ENCODE measurements around the gene NCR3LG1. TPM values are rescaled to one million over a fixed set of nuclear protein-coding genes. Genes with fewer than 3 reads are reported as not detected.

NCR3LG1 gene
- polyA plus RNA-seq, 2 of the 4 experiments (the other 2 are of a cell fraction) = 1.1 to 2.4 TPM

GRCh38 chr11:17366495-17366894 lies 14.9 kb downstream of the NCR3LG1 start:
- H3K4me3 ChIP-seq = no peak overlapping the region
- ATAC-seq (no peak), FAIRE-seq (no peak)

GRCh38 chr11:17368551-17368950 lies 17.0 kb downstream of the NCR3LG1 start:
- FAIRE-seq = no peak
- WGBS (ENCODE audit: missing lambda C conversion rate) = 80% methylated on average over 3 of the region's 3 CpGs
- POLR2A ChIA-PET = no interaction called here
- DNase-seq (ENCODE audit: low read depth in 1 of 2, low spot score in 1 of 2) = no peak
- peaks cover 25% of the 10 kb centered on the region for H3K9me3 ChIP-seq
- CTCF ChIA-PET = interaction anchor here (1.5 to 4.7 kb wide), 2 partner anchors 15 kb away, joined by 4 to 31 read pairs; no protein-coding TSS in a partner anchor
- H3K4me2 ChIP-seq = no peak overlapping the region
- TF ChIP-seq BCL3 (IDR thresholded peaks at IDR 0.05) (no peak), RARB (CRISPR knock-in tag; IDR thresholded peaks at IDR 0.05) (no peak)
- no peaks in the 10 kb centered on the region for H3K4me1 ChIP-seq
- H3K27ac ChIP-seq = no peak overlapping the region
- ATAC-seq = no peak
- H3K4me3 ChIP-seq = no peak overlapping the region

More at GRCh38 chr11:17366495-17366894, 14.9 kb downstream of the NCR3LG1 start:
- no peaks in the 10 kb centered on the region for H3K4me1 ChIP-seq
- H3K9me3 ChIP-seq = peaks cover 12% of the 10 kb centered on the region; the same call in 1 of the 3 replicates
- no peak overlapping the region for H3K4me2 ChIP-seq
- WGBS (ENCODE audit: missing lambda C conversion rate) = 55% methylated on average over 1 of the region's 1 CpG
- TF ChIP-seq E2F6 (IDR thresholded peaks at IDR 0.05; ENCODE audit: borderline replicate concordance, low read depth) = no peak
- TF ChIP-seq RNF2 (IDR thresholded peaks at IDR 0.05; ENCODE audit: borderline replicate concordance, low read depth) = no peak
- no peak for TF ChIP-seq CHD2 (IDR thresholded peaks at IDR 0.05; ENCODE audit: low read length, partially characterized antibody)
- TF ChIP-seq, protein P1, sequence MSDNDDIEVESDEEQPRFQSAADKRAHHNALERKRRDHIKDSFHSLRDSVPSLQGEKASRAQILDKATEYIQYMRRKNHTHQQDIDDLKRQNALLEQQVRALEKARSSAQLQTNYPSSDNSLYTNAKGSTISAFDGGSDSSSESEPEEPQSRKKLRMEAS (IDR thresholded peaks at IDR 0.05) = no peak
- TF ChIP-seq RCOR1 (IDR thresholded peaks at IDR 0.05; ENCODE audit: low read depth, low read length) = no peak
- TF ChIP-seq, protein P2, sequence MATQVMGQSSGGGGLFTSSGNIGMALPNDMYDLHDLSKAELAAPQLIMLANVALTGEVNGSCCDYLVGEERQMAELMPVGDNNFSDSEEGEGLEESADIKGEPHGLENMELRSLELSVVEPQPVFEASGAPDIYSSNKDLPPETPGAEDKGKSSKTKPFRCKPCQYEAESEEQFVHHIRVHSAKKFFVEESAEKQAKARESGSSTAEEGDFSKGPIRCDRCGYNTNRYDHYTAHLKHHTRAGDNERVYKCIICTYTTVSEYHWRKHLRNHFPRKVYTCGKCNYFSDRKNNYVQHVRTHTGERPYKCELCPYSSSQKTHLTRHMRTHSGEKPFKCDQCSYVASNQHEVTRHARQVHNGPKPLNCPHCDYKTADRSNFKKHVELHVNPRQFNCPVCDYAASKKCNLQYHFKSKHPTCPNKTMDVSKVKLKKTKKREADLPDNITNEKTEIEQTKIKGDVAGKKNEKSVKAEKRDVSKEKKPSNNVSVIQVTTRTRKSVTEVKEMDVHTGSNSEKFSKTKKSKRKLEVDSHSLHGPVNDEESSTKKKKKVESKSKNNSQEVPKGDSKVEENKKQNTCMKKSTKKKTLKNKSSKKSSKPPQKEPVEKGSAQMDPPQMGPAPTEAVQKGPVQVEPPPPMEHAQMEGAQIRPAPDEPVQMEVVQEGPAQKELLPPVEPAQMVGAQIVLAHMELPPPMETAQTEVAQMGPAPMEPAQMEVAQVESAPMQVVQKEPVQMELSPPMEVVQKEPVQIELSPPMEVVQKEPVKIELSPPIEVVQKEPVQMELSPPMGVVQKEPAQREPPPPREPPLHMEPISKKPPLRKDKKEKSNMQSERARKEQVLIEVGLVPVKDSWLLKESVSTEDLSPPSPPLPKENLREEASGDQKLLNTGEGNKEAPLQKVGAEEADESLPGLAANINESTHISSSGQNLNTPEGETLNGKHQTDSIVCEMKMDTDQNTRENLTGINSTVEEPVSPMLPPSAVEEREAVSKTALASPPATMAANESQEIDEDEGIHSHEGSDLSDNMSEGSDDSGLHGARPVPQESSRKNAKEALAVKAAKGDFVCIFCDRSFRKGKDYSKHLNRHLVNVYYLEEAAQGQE (IDR thresholded peaks at IDR 0.05) = no peak
- TF ChIP-seq SREBF2 (IDR thresholded peaks at IDR 0.05) = no peak
- TF ChIP-seq BHLHE40 (IDR thresholded peaks at IDR 0.05; ENCODE audit: low read depth, low read length) = no peak
- no peak for TF ChIP-seq JUNB (IDR thresholded peaks at IDR 0.05)
- no peak for TF ChIP-seq RAD21 (conservative IDR thresholded peaks at IDR 0.05 in 1 of 2, IDR thresholded peaks at IDR 0.05 in 1 of 2)
- POLR2A ChIA-PET = no interaction called here
- no peak for DNase-seq (ENCODE audit: low read depth in 1 of 2, low spot score in 1 of 2)
- CTCF ChIA-PET = interaction anchor here (0.9 to 4.9 kb wide), 8 partner anchors 12 to 175 kb away, joined by 3 to 56 read pairs (median 4); no protein-coding TSS in a partner anchor
- no peak overlapping the region for H3K27ac ChIP-seq

DNA sequence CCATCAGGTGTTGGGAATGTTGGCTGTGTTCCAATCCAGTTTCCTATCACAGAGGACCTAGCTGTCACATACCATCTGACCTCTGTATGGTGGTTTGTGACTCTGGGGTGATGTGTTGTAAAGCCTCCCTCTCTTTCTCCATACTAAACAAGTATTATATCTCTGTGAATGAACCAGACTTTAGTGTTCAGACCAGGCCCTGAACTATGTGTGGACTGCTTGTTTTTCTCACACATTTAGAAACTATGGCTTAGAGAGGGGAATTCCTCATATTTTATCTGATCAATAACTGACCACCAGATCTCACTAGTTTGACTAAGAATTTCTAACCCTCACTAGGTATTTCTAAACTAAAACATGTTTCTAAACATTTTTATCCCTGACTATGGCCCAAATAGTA lies 17.5 kb downstream of the NCR3LG1 start:
- no peak for TF ChIP-seq ZNF302 (CRISPR knock-in tag; IDR thresholded peaks at IDR 0.05)
- TF ChIP-seq NFE2L2 (conservative IDR thresholded peaks at IDR 0.05; ENCODE audit: low read length) = no peak
- TF ChIP-seq HMGXB4 (CRISPR knock-in tag; IDR thresholded peaks at IDR 0.05; ENCODE audit: borderline replicate concordance) = no peak
- no peak for TF ChIP-seq EHMT2 (IDR thresholded peaks at IDR 0.05; ENCODE audit: low read depth)
- TF ChIP-seq CEBPB (IDR thresholded peaks at IDR 0.05) = no peak
- no peak for TF ChIP-seq EP300 (IDR thresholded peaks at IDR 0.05)
- Histone ChIP-seq H3K9me3 (peaks cover 25% of the 10 kb centered on the region), H3K4me3 (no peak overlapping the region), H3K4me2 (no peak overlapping the region), H3K27ac (no peak overlapping the region), H3K4me1 (no peaks in the 10 kb centered on the region)
- POLR2A ChIA-PET = no interaction called here
- FAIRE-seq (no peak), ATAC-seq (no peak), DNase-seq (ENCODE audit: low read depth in 1 of 2, low spot score in 1 of 2) (no peak)
- CTCF ChIA-PET = interaction anchor here (0.6 to 4.7 kb wide), 3 partner anchors 15 to 118 kb away, joined by 4 to 31 read pairs (median 4); no protein-coding TSS in a partner anchor

Data from A549 (cell line).